Superior temporal gyrus (tissue), 1 donor: ENCODE results near the gene TAC1.
"Not testable (repeated sequence)": the region's sequence is repeated elsewhere in the genome, so short reads cannot be mapped to it uniquely, and the experiment has no call there.

Source experiments
- DNase-seq: peaks from one replicate; pipeline ENCODE4 v3.0.0-alpha.2; 2016; ENCODE audit errors: extremely low spot score

The TAC1 gene, protein sequence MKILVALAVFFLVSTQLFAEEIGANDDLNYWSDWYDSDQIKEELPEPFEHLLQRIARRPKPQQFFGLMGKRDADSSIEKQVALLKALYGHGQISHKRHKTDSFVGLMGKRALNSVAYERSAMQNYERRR

DNA sequence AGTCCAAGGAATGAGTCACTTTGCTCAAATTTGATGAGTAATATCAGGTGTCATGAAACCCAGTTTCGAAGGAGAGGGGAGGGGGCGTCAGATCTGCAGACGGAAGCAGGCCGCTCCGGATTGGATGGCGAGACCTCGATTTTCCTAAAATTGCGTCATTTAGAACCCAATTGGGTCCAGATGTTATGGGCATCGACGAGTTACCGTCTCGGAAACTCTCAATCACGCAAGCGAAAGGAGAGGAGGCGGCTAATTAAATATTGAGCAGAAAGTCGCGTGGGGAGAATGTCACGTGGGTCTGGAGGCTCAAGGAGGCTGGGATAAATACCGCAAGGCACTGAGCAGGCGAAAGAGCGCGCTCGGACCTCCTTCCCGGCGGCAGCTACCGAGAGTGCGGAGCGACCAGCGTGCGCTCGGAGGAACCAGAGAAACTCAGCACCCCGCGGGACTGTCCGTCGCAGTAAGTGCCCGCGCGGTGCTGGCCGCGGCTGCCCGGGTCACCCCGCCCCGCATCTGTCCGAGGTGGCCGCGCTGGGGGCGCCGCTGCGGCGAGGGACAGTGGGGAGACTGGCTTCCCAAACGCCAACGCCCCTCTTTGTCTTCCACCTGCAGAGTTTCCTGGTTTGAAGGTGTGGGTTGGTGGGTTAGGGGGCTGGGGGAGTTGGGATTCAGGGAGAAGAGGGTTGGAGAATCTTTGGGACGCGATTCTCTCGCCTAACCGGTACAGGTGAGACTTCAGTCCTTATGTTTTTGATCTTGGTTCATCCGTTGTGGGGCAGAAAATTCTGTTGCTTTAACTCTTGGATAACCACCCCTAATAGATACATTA, at the start of gene TAC1:
Gene TAC1, plus strand, starts transcription at position 351 of the 829 bp plus-strand sequence. CDS start 527 bp downstream, outside the sequence.
- DNase-seq: no peak

DNA sequence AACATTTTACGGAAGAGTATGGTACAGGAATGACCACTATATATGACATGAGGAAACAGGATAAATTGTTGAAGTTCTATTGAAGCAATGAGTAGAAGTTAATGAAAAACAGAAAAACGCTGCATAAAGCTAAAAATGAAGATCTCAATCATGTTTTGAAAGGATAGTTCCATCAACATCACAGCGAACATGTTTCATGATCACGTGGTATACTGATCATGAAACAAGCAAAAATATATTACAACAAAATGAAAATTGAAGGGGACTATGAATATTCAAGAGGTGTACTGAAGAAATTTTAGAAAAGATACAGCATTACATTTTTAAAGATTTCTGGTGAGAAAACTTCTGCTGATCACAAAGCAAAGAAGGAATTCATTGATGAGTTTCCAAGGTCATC, 45.9 kb upstream of the TAC1 start:
- no peak for DNase-seq

DNA sequence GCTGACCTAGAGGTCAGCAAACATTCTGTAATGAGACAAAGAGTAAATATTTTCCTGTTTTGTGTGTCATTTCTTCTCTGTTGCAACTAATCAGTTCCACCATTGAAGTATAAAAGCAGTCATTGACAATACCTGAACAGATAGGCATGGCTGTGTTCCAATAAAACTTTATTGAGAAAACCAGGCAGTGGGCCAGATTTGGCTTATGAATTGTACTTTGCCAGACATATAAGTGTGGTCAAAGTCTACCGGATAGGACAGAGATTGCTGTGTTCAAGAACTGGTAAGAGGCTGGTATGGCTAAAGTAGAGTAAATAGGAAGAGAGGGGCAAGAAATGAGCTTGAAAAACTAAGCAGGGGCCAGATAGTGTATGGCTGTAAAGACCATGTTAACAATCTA, 38.3 kb upstream of the TAC1 start:
- no peak for DNase-seq

DNA sequence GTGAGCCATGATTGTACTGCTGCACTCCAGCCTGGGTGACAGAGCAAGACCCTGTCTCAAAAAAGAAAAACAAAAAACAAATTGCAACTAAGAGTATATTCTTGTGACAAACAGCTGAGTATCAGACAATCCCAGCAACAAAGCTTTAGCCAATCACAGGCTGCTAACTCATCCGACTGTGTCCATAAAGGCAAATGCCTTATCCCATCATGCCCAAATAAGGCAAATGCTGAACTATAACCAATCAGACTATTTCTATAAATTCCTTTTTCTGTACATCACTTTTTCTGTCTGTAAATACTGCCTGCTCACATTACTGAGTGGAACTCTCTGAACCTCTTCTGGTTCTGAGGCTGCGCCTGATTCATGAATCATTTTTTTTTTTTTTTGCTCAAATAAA, 37.5 kb upstream of the TAC1 start:
- no peak for DNase-seq

- no peak for DNase-seq
Observed at GRCh38 chr7:97697396-97697795, 34.5 kb upstream of the TAC1 start.

GRCh38 chr7:97722386-97722785, 9.5 kb upstream of the TAC1 start:
- no peak for DNase-seq

DNA sequence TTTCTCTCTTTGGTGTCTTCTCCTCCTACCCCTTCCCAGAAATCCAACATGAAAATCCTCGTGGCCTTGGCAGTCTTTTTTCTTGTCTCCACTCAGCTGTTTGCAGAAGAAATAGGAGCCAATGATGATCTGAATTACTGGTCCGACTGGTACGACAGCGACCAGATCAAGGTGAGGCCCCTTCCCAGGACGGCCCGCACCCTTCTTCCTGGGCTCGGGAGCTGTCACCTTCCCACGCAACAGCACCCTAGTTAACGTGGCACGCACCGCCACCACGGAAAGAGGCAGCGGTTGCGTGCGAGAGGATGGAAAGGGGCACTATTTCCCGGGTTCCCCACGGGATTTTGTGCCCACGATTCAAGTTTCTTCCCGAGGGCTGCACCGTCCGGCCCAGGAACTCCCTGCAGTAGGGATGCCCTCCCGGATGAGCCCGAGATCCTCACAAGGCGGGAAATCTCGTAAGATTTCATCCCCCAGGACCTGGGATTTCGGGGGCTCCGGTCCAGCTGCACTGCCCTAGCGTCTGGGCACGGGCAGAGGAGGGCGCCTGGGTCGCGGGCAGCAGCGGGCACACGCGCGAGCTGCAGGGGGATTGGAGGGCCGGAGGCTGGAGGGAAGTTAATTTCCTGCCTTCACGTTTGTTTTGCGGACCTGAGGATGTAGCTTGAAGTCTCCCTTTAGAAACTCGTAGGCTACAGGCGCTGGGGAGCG, 834 bp downstream of the TAC1 start:
- DNase-seq: no peak

GRCh38 chr7:97733276-97734161, 1.6 kb downstream of the TAC1 start:
- DNase-seq: no peak

DNA sequence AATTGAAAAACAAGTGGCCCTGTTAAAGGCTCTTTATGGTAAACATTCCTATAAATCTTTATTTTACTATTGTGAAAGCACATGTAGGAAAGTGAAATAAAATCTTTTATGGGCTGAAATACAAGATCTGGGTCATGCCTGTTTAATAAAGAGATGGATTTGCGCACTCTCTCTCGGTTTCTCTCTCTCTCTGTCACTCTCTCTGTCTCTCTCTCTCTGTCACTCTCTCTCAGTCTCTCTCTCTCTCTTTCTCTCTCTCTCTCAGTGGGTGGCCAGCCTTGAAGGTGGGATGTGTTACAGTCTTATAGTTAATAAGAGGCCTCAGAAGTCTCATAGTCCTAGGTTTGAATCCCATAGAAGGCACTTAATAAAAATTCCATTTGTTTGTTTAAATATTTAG, 2.4 kb downstream of the TAC1 start:
- DNase-seq: no peak

GRCh38 chr7:97735075-97735474, 3.2 kb downstream of the TAC1 start:
- DNase-seq: no peak

DNA sequence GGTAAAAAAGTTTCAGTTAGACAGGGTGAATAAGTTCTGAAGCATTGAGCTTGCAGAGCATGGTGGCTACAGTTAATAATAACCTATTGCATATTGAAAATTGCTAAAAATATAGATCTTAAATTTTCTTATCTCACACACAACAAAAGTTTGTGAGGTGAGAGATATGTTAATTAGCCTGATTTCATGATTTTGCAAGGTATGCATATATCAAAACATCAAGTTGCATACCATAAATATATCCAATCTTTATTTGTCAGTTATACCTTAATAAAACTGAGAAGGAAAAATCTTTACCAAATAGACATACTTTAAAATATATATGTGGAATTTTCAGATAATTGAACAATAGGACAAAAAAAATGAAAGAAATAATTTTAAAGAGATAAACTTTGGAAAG, 16.6 kb downstream of the TAC1 start:
- DNase-seq: no peak

- no peak for DNase-seq
Observed at GRCh38 chr7:97751566-97751965, 19.7 kb downstream of the TAC1 start.

DNA sequence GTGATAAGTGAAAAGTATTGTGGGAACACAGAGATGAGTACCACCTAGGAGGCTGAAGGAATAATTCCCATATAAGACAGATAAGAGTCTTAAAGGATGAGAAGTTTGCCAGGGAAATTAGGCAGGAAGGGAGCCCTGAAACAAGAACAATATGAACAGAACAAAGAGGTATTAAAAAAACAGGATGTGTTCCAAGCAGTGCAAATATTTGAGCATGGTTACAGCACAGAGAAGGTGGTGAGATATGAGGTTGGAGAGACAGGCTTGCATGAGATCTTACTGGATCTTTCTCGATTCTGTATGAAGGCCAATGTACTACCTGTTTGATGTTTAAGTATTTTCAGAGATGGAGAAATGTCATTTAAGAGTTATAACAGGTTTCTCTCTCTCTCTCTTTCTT, 20.3 kb downstream of the TAC1 start:
- DNase-seq: no peak

GRCh38 chr7:97757824-97758223, 25.9 kb downstream of the TAC1 start:
- DNase-seq: no peak

- no peak for DNase-seq
Observed at GRCh38 chr7:97770850-97771249, 39.0 kb downstream of the TAC1 start.

DNA sequence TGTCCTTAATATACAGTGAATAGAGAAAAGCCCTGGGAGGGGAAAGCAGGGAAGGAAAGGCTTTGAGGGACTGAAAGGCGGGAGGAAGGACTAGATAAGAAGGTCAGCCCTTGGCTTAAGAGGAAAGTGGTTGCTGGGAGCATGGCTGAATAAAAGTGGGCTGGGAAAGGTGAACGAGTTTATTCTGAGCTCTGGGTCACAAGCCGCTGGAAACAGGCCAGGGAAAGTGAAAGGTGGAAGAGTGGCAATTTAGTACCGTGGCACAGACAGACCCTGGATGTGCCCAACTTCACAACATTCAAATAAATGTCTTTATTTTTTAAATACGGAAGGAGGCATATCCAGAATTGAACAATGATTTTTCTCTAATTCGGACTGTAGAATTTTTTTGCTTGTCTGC, 39.7 kb downstream of the TAC1 start:
- DNase-seq: no peak

DNA sequence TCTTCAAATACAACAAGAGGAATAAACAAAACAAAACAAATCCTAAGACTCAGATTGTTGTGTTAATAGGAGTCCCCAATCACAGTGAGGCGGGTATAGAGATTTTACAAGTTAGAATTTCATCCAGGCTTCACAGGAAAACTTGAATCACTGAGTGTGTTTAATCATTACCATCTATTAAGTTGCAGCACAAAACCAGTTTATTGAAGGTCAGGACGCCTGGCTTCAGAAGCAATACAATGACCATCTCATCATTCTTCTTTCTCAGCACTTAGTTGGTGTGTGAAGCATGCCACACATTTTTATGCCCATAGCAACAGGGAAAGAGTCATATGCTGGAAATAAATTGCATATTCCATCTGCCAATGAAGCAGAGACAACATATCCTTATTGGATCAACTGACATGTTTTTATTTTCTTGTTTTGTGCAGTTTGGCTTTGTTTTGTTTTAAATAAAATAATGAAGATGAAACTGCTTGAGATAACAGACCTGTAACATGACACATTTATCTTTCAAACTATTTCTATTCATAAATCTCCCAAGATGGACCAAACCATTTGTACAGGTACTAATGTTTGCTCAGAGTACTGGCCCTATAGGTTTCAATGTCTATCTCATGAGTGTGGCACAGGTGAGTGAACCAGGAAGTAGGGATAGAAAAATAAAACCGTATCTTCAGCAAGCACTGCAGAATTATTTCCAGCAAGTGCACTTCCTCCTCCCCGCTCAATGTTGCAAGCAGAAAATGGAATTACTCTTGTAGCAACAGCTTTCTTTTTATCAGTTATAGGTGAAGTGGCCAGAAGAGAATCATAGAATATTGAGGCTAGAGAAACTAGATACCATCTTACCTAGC, 40.4 kb downstream of the TAC1 start:
- no peak for DNase-seq

DNA sequence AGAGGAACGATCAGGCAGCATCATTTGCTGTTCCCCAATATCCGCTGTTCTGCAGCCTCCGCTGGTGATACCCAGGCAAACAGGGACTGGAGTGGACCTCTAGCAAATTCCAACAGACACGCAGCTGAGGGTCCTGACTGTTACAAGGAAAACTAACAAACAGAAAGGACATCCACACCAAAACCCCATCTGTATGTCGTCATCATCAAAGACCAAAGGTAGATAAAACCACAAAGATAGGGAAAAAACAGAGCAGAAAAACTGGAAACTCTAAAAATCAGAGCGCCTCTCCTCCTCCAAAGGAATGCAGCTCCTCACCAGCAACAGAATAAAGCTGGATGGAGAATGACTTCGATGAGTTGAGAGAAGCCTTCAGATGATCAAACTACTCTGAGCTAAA, 54.5 kb downstream of the TAC1 start:
- not testable (repeated sequence) for DNase-seq
